GM12801 (cell line): ENCODE results near the gene VWA5B1.

Source experiments
- TF ChIP-seq, protein P1 (sequence below): IDR thresholded peaks from one replicate; pipeline ENCODE4 v1.5.1; 2011; ENCODE audit warnings: control low read depth; ENCODE audit not compliant: insufficient read length; ENCODE audit errors: extremely low read depth

Gene VWA5B1, protein sequence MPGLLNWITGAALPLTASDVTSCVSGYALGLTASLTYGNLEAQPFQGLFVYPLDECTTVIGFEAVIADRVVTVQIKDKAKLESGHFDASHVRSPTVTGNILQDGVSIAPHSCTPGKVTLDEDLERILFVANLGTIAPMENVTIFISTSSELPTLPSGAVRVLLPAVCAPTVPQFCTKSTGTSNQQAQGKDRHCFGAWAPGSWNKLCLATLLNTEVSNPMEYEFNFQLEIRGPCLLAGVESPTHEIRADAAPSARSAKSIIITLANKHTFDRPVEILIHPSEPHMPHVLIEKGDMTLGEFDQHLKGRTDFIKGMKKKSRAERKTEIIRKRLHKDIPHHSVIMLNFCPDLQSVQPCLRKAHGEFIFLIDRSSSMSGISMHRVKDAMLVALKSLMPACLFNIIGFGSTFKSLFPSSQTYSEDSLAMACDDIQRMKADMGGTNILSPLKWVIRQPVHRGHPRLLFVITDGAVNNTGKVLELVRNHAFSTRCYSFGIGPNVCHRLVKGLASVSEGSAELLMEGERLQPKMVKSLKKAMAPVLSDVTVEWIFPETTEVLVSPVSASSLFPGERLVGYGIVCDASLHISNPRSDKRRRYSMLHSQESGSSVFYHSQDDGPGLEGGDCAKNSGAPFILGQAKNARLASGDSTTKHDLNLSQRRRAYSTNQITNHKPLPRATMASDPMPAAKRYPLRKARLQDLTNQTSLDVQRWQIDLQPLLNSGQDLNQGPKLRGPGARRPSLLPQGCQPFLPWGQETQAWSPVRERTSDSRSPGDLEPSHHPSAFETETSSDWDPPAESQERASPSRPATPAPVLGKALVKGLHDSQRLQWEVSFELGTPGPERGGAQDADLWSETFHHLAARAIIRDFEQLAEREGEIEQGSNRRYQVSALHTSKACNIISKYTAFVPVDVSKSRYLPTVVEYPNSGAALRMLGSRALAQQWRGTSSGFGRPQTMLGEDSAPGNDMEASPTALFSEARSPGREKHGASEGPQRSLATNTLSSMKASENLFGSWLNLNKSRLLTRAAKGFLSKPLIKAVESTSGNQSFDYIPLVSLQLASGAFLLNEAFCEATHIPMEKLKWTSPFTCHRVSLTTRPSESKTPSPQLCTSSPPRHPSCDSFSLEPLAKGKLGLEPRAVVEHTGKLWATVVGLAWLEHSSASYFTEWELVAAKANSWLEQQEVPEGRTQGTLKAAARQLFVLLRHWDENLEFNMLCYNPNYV

DNA sequence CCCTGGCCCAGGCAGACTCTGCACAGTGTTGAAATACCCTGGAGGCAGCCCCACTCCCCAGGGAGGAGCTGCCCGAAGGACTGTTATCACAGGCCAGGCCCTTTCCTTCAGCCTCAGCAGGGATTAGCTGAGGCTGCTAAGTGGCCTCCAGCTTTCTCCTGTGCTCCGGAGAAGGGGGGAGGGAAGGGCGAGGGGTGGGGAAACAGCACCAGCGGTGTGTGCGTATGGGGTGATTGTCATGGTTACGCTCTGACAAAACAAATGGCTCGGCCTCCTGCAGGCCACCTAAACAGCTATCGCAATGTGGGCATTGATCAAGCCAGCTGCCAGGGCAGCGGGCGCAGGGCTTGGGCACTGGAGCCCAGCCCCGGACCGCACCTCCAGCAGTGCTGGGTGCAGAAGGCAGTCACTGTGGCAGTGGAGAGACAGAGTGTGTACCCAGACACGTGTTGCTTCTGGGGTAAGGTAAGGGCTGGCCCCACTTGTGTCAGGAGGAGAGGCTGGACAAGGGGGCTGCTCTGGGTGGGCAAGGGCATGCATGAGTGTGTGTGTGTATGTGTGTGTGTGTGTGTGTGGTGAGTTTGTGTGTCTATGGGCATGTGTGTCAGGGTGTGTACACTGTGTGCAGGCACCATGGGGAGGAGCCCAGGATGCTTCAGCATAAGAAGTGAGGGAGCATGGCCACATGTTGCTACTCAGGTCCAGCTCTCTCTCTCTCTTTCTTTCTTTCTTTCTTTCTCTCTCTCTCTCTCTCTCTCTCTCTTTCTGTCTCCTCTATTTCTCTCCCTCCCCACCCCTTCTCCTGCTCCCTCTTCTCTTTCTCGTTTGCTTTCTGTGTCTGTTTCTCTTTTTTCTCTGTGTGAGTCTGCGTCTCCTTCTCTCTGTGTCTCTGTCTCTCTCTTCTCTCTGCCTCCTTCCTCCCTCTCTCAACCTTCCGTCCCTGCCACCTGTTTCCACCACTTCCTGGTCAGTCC, at the start of gene VWA5B1:
Gene VWA5B1, plus strand, starts transcription at position 252 of the 974 bp plus-strand sequence. CDS start 19,727 bp downstream, outside the sequence.
- TF ChIP-seq, protein P1, sequence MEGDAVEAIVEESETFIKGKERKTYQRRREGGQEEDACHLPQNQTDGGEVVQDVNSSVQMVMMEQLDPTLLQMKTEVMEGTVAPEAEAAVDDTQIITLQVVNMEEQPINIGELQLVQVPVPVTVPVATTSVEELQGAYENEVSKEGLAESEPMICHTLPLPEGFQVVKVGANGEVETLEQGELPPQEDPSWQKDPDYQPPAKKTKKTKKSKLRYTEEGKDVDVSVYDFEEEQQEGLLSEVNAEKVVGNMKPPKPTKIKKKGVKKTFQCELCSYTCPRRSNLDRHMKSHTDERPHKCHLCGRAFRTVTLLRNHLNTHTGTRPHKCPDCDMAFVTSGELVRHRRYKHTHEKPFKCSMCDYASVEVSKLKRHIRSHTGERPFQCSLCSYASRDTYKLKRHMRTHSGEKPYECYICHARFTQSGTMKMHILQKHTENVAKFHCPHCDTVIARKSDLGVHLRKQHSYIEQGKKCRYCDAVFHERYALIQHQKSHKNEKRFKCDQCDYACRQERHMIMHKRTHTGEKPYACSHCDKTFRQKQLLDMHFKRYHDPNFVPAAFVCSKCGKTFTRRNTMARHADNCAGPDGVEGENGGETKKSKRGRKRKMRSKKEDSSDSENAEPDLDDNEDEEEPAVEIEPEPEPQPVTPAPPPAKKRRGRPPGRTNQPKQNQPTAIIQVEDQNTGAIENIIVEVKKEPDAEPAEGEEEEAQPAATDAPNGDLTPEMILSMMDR: no peak

DNA sequence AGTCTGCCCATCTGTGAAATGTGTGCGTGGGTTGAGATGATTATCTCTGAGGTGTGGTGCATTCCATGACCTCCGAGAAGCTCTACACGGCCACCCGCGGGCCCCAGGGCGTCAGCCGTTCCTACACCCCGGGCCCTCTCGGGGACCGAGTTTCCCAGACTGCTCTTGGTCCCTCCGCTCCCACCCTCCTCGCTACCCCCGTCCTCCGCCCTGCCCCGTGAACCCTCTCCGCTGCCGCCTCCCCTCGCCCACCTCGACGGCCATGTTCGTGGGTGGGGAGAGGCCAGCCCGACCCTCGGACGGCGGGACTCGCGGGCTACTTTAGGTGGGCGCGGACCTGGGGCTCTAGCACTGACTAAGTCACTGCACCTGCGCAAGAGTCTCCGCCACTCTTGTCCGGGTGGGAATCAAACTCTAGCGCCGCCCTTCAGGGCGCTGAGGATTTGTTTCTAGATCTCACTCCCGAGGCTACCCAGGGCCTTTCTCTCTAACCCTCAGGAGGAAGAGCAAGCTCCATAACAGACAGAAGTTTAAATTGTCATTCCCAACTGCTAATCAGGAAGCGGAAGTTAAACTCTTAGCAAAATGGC, 47.7 kb upstream of the VWA5B1 start:
- TF ChIP-seq, protein P1: no peak

DNA sequence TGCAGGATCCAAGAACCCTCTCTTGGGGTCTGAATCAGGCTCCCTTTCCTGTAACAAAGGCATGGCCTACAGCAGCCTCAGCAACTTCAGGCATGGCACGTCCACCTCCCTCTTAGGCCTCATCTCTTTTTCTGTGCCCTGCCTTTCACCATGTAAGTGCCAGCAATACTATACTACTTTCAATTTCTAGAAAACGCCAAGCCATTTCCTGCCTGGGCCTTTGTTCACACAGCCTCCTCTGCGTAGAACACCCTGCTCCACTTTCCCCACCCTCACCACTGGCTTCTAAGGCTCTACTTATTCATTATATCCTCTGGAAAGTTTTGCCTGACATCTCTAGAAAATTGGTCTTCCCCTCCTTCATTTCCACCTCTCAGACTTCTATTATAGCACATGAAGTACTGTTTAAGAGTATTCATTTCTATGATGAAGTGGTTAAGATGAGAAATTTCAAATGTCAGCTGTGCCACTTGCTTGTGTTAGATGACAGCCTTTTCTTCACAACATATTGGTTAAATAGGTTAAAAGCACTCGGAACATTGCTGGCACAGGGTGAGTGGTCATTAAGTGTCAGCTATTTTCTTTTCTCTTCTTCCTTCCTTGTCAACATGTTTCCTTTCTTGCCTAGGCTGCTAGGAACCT, 41.6 kb upstream of the VWA5B1 start:
- TF ChIP-seq, protein P1: no peak

DNA sequence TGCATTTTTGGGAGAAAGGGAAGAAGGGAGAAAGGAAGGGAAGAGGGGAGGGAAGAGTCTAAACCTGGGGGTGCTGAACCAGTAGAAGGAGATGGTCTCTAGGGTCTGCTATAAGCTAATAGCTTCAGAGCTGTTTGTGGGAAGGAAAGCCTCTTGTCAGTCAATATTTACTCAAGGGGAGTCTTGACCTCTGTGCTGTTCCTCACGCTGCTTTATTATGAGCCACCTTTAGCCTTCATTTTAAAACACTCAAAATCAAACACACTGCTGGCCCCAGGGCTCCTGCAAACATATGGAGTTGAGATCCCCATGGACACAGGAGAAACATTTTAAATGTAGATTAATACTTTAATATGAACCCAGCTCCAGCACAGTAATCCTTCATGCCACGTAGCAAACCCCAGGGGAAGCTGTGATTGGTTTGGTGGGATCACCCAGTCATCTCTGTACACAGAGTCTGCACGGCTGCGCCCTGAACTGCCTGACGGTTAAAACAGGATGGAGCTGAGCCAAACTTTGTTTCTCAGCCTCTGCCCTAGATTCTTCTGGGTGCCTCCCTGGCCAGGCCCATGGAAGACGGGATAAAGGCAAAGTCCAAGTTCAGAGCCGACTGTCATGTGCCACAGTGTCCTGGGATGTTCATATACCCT, 40.2 kb upstream of the VWA5B1 start:
- TF ChIP-seq, protein P1: no peak

DNA sequence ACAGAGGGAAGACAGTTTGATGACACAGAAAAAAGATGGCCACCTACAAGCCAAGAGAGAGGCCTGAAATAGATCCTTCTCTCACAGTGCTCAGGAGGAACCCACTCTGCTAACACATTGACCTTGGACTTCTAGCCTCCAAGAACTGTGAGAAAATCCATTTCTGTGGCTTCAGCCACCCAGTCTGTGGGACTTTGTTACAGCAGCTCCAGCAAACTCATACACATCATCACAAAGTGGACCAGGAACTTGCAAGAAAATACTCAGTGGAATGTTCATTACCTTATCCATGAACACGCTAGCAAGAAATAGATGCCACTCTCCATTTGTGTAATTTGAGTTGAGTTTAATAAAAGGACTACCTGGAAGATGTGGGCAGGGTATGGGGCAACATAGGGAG, 38.1 kb upstream of the VWA5B1 start:
- TF ChIP-seq, protein P1: no peak

DNA sequence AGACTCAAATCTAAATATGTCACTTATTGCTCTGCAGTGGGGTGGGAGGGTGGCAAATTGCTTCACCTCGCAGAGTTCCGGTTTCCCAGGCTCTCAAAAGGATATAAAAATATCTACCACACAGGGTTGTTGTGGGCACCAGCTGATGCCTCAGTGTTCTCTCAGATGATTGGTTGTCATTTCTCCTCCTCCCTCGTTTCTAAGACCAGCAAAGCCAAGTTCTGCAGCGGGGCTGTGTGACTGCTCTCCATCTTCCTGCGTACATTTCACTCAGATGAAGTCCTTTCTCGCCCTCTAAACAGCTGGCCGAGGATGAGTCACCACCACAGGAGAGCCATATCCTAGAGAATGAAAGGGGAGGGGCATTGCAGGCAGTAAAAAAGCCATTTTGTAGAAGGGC, 35.0 kb upstream of the VWA5B1 start:
- TF ChIP-seq, protein P1: no peak
